GM21515 (cell line): ENCODE data around the gene NMT1.

ENCODE experiments used
- ATAC-seq: cut with Tn5 transposase; IDR thresholded peaks from one replicate; pipeline ENCODE4 v1.9.1; 2021; ENCODE audit not compliant: unreplicated experiment

NMT1 gene

GRCh38 chr17:45132572-45133463, 71.7 kb downstream of the NMT1 start:
- no peak for ATAC-seq

- ATAC-seq: peak; percentile 64
Measured at GRCh38 chr17:45135192-45135977, 74.3 kb downstream of the NMT1 start, which contains the start of gene ACBD4. Gene ACBD4, plus strand, starts transcription at chr17:45135687. Its CDS starts 458 bp downstream, at chr17:45136145.

GRCh38 chr17:45135978-45136791, 75.1 kb downstream of the NMT1 start:
- ATAC-seq: no peak

- no peak for ATAC-seq
Measured at GRCh38 chr17:45136846-45137560, 75.9 kb downstream of the NMT1 start.

GRCh38 chr17:45137561-45138305, 76.6 kb downstream of the NMT1 start:
- no peak for ATAC-seq

GRCh38 chr17:45138911-45139532, 77.9 kb downstream of the NMT1 start:
- no peak for ATAC-seq

- no peak for ATAC-seq
Measured at GRCh38 chr17:45139533-45139920, 78.4 kb downstream of the NMT1 start.

GRCh38 chr17:45143094-45143670, 82.1 kb downstream of the NMT1 start:
- ATAC-seq: no peak

- no peak for ATAC-seq
Measured at GRCh38 chr17:45143767-45144198, 82.7 kb downstream of the NMT1 start.

- ATAC-seq: no peak
Measured at GRCh38 chr17:45144199-45145034, 83.3 kb downstream of the NMT1 start.

GRCh38 chr17:45145035-45145389, 83.9 kb downstream of the NMT1 start:
- ATAC-seq: no peak

- ATAC-seq: no peak
Measured at GRCh38 chr17:45146166-45146565, 85.0 kb downstream of the NMT1 start.

GRCh38 chr17:45146592-45146889, 85.4 kb downstream of the NMT1 start:
- no peak for ATAC-seq

GRCh38 chr17:45146890-45147580, 85.9 kb downstream of the NMT1 start:
- no peak for ATAC-seq

- ATAC-seq: no peak
Measured at GRCh38 chr17:45147581-45148182, 86.6 kb downstream of the NMT1 start.

GRCh38 chr17:45148183-45149036, 87.3 kb downstream of the NMT1 start, which contains the start of gene HEXIM1:
Gene HEXIM1, plus strand, starts transcription at chr17:45148475. Its CDS starts 716 bp downstream, at chr17:45149191.
- ATAC-seq: peak; percentile 66
